SK-N-SH (cell line): Measurements from ENCODE around the gene DEGS2.

Experiments used
- FOXJ3 ChIP-seq: sonication (generic); formaldehyde crosslinking; IDR thresholded peaks from 2 replicates; pipeline ENCODE4 v1.5.1; 2020; ENCODE audit warnings: mild to moderate bottlenecking, missing genetic modification reagents
- MEF2A ChIP-seq: IDR thresholded peaks from 2 replicates; pipeline ENCODE4 v1.4.0; 2012; ENCODE audit warnings: low read depth, borderline replicate concordance
- RFX5 ChIP-seq: IDR thresholded peaks from 2 replicates; pipeline ENCODE4 v1.6.1; 2012; ENCODE audit warnings: mild to moderate bottlenecking, improper control_type of control experiment, low read length
- RXRA ChIP-seq: IDR thresholded peaks from 2 replicates; pipeline ENCODE4 v1.4.0; 2012; ENCODE audit warnings: low read depth, mild to moderate bottlenecking, borderline replicate concordance
- TAF1 ChIP-seq: IDR thresholded peaks from 2 replicates; pipeline ENCODE4 v1.6.1; 2012; ENCODE audit warnings: low read depth, mild to moderate bottlenecking, low read length, moderate library complexity, borderline replicate concordance
- TF ChIP-seq, protein P1 (sequence below): fragments of 200-600 bp; sonication (generic); IDR thresholded peaks from 2 replicates; pipeline ENCODE4 v1.6.1; 2017; ENCODE audit warnings: antibody characterized with exemption, mild to moderate bottlenecking, moderate library complexity
- TF ChIP-seq, protein P2 (sequence below): IDR thresholded peaks from 2 replicates; pipeline ENCODE4 v1.6.1; 2012; ENCODE audit warnings: mild to moderate bottlenecking, low read depth, low read length, moderate library complexity

DNA sequence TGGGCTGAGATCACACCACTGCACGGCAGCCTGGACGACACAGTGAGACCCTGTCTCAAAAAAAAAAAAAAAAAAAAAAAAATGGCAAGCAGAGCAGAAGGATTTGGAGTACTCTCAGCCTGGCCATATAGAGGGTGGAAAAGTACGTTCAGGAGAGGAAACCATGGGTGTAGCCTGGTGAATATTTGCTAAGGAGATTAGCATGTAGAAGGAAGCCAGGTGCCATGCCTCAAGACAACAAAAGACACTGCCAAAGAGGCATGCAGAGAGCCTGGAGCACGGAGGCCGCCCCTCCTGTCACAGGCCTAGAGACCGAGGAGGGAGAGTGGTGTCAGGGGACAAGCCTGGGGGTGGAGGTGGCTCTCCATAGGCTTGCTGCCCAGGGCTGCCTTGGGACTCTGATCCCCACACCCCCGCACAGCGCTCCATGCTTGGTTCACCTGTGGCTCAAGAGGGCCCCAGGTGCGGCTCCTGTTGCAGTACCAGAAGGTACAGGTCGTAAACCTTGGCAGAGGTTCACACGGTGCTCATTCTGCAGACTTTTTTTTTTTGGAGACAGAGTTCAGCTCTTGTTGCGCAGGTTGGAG is 27.9 kb upstream of the DEGS2 start:
- no peak for TF ChIP-seq RFX5
- no peak for TF ChIP-seq FOXJ3
- TF ChIP-seq, protein P1, sequence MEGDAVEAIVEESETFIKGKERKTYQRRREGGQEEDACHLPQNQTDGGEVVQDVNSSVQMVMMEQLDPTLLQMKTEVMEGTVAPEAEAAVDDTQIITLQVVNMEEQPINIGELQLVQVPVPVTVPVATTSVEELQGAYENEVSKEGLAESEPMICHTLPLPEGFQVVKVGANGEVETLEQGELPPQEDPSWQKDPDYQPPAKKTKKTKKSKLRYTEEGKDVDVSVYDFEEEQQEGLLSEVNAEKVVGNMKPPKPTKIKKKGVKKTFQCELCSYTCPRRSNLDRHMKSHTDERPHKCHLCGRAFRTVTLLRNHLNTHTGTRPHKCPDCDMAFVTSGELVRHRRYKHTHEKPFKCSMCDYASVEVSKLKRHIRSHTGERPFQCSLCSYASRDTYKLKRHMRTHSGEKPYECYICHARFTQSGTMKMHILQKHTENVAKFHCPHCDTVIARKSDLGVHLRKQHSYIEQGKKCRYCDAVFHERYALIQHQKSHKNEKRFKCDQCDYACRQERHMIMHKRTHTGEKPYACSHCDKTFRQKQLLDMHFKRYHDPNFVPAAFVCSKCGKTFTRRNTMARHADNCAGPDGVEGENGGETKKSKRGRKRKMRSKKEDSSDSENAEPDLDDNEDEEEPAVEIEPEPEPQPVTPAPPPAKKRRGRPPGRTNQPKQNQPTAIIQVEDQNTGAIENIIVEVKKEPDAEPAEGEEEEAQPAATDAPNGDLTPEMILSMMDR = no peak
- no peak for TF ChIP-seq TAF1
- TF ChIP-seq, protein P2, sequence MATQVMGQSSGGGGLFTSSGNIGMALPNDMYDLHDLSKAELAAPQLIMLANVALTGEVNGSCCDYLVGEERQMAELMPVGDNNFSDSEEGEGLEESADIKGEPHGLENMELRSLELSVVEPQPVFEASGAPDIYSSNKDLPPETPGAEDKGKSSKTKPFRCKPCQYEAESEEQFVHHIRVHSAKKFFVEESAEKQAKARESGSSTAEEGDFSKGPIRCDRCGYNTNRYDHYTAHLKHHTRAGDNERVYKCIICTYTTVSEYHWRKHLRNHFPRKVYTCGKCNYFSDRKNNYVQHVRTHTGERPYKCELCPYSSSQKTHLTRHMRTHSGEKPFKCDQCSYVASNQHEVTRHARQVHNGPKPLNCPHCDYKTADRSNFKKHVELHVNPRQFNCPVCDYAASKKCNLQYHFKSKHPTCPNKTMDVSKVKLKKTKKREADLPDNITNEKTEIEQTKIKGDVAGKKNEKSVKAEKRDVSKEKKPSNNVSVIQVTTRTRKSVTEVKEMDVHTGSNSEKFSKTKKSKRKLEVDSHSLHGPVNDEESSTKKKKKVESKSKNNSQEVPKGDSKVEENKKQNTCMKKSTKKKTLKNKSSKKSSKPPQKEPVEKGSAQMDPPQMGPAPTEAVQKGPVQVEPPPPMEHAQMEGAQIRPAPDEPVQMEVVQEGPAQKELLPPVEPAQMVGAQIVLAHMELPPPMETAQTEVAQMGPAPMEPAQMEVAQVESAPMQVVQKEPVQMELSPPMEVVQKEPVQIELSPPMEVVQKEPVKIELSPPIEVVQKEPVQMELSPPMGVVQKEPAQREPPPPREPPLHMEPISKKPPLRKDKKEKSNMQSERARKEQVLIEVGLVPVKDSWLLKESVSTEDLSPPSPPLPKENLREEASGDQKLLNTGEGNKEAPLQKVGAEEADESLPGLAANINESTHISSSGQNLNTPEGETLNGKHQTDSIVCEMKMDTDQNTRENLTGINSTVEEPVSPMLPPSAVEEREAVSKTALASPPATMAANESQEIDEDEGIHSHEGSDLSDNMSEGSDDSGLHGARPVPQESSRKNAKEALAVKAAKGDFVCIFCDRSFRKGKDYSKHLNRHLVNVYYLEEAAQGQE = no peak
- TF ChIP-seq MEF2A = no peak
- TF ChIP-seq RXRA = no peak
